Stimulated activated naive CD8-positive, alpha-beta T cell treated with anti-CD3 and anti-CD28 coated beads, Interleukin-15, amount 100 ng/mL, for 72 hours (primary cell): ENCODE data around the gene ANP32E.
"Not testable (repeated sequence)": the region's sequence is repeated elsewhere in the genome, so short reads cannot be mapped to it uniquely, and the experiment has no call there.

Experiments used
- ATAC-seq: fragments of 150-1000 bp; cut with Tn5 transposase; 2 replicates; pipeline ENCODE4 v1.10.0; 2021; ENCODE audit warnings: mild to moderate bottlenecking, moderate library complexity
- DNase-seq, 2 donors: peaks; one replicate each; pipeline ENCODE4 v3.0.0; 2021 to 2022
- H3K27ac Mint-ChIP-seq, 2 donors: one replicate each; pipeline ENCODE4 v1.8.0; 2022; ENCODE audit warnings: mild to moderate bottlenecking in 2 of 2, mixed read lengths in 2 of 2, moderate library complexity in 2 of 2
- H3K27me3 Mint-ChIP-seq: one replicate; pipeline ENCODE4 v1.8.0; 2022; ENCODE audit warnings: mixed read lengths
- H3K4me1 Mint-ChIP-seq: one replicate; pipeline ENCODE4 v1.8.0; 2022; ENCODE audit warnings: mild to moderate bottlenecking, mixed read lengths
- H3K4me3 Mint-ChIP-seq, 2 donors: one replicate each; pipeline ENCODE4 v1.8.0; 2022; ENCODE audit warnings: mild to moderate bottlenecking in 2 of 2, mixed read lengths in 2 of 2, moderate library complexity in 1 of 2
- H3K9me3 Mint-ChIP-seq, 2 donors: one replicate each; pipeline ENCODE4 v1.8.0; 2022; ENCODE audit warnings: mixed read lengths in 2 of 2

The ANP32E gene

GRCh38 chr1:150210091-150210490 is 25.8 kb downstream of the ANP32E start:
- DNase-seq (no peak), ATAC-seq (no peak)
- Mint-ChIP-seq H3K4me1 (peaks cover 22% of the 10 kb centered on the region), H3K27me3 (no peaks in the 10 kb centered on the region), H3K9me3 (no peaks in the 10 kb centered on the region), H3K4me3 (no peak overlapping the region), H3K27ac (no peak overlapping the region)

- not testable (repeated sequence) for H3K27ac Mint-ChIP-seq, H3K4me3 Mint-ChIP-seq, DNase-seq, H3K4me1 Mint-ChIP-seq, H3K9me3 Mint-ChIP-seq, H3K27me3 Mint-ChIP-seq, ATAC-seq
These were observed 27.5 kb downstream of the ANP32E start for GRCh38 chr1:150208460-150208859.

- Mint-ChIP-seq H3K27ac (no peak overlapping the region), H3K9me3 (no peaks in the 10 kb centered on the region), H3K27me3 (no peaks in the 10 kb centered on the region), H3K4me3 (no peak overlapping the region), H3K4me1 (no peaks in the 10 kb centered on the region)
- DNase-seq (no peak), ATAC-seq (no peak)
These were observed 28.5 kb downstream of the ANP32E start for GRCh38 chr1:150207281-150207971.

- no peak overlapping the region for H3K4me3 Mint-ChIP-seq
- no peaks in the 10 kb centered on the region for H3K9me3 Mint-ChIP-seq
- DNase-seq (no peak), ATAC-seq (no peak)
- H3K27ac Mint-ChIP-seq: no peak overlapping the region
- H3K27me3 Mint-ChIP-seq: no peaks in the 10 kb centered on the region
- no peaks in the 10 kb centered on the region for H3K4me1 Mint-ChIP-seq
These were observed 39.5 kb downstream of the ANP32E start for GRCh38 chr1:150196417-150196816.

GRCh38 chr1:150194381-150195031 is 41.4 kb downstream of the ANP32E start:
- DNase-seq: no peak
- no peaks in the 10 kb centered on the region for H3K9me3 Mint-ChIP-seq
- no peak overlapping the region for H3K27ac Mint-ChIP-seq
- ATAC-seq: no peak
- H3K27me3 Mint-ChIP-seq: no peaks in the 10 kb centered on the region
- no peak overlapping the region for H3K4me3 Mint-ChIP-seq
- no peaks in the 10 kb centered on the region for H3K4me1 Mint-ChIP-seq

GRCh38 chr1:150192012-150192411 is 43.9 kb downstream of the ANP32E start:
- Mint-ChIP-seq H3K27me3 (no peaks in the 10 kb centered on the region), H3K4me3 (no peak overlapping the region), H3K9me3 (no peaks in the 10 kb centered on the region), H3K4me1 (peaks cover 7% of the 10 kb centered on the region), H3K27ac (no peak overlapping the region)
- DNase-seq (no peak), ATAC-seq (no peak)

- ATAC-seq: no peak
- peaks cover 12% of the 10 kb centered on the region for H3K4me1 Mint-ChIP-seq
- DNase-seq: no peak
- H3K27me3 Mint-ChIP-seq: no peaks in the 10 kb centered on the region
- no peaks in the 10 kb centered on the region for H3K9me3 Mint-ChIP-seq
- H3K27ac Mint-ChIP-seq: no peak overlapping the region
- H3K4me3 Mint-ChIP-seq: no peak overlapping the region
These were observed 48.4 kb downstream of the ANP32E start for GRCh38 chr1:150187560-150187931.

- Mint-ChIP-seq H3K27ac (no peak overlapping the region), H3K4me3 (peak overlapping the region; percentile 34 to 67), H3K27me3 (no peaks in the 10 kb centered on the region), H3K4me1 (peaks cover 12% of the 10 kb centered on the region), H3K9me3 (no peaks in the 10 kb centered on the region)
- peak; percentile 76 for ATAC-seq
- DNase-seq: peak; percentile 37 to 38
These were observed 48.9 kb downstream of the ANP32E start for GRCh38 chr1:150186789-150187559.

GRCh38 chr1:150186438-150186788 is 49.5 kb downstream of the ANP32E start:
- not testable (repeated sequence) for H3K9me3 Mint-ChIP-seq, DNase-seq, H3K27me3 Mint-ChIP-seq, H3K27ac Mint-ChIP-seq, ATAC-seq
- H3K4me3 Mint-ChIP-seq: peak overlapping the region in 1 of 2 donors; percentile 8
- H3K4me1 Mint-ChIP-seq: peaks cover 12% of the 10 kb centered on the region

- Mint-ChIP-seq H3K27me3 (no peaks in the 10 kb centered on the region), H3K4me1 (peaks cover 12% of the 10 kb centered on the region), H3K4me3 (no peak overlapping the region), H3K27ac (no peak overlapping the region), H3K9me3 (no peaks in the 10 kb centered on the region)
- ATAC-seq: no peak
- no peak for DNase-seq
These were observed 50.4 kb downstream of the ANP32E start for GRCh38 chr1:150185481-150185880.

- H3K27ac Mint-ChIP-seq: no peak overlapping the region
- no peaks in the 10 kb centered on the region for H3K9me3 Mint-ChIP-seq
- H3K4me3 Mint-ChIP-seq: no peak overlapping the region
- peaks cover 12% of the 10 kb centered on the region for H3K4me1 Mint-ChIP-seq
- DNase-seq (no peak), ATAC-seq (no peak)
- H3K27me3 Mint-ChIP-seq: no peaks in the 10 kb centered on the region
These were observed 52.9 kb downstream of the ANP32E start for GRCh38 chr1:150183061-150183460.

- Mint-ChIP-seq H3K27ac (no peak overlapping the region), H3K4me3 (no peak overlapping the region), H3K9me3 (no peaks in the 10 kb centered on the region), H3K4me1 (peaks cover 7% of the 10 kb centered on the region), H3K27me3 (no peaks in the 10 kb centered on the region)
- no peak for DNase-seq
- no peak for ATAC-seq
These were observed 53.7 kb downstream of the ANP32E start for GRCh38 chr1:150182247-150182646.

GRCh38 chr1:150180474-150180873 is 55.4 kb downstream of the ANP32E start:
- DNase-seq (no peak), ATAC-seq (no peak)
- Mint-ChIP-seq H3K4me3 (no peak overlapping the region), H3K27ac (no peak overlapping the region), H3K27me3 (no peaks in the 10 kb centered on the region), H3K4me1 (no peaks in the 10 kb centered on the region), H3K9me3 (no peaks in the 10 kb centered on the region)

GRCh38 chr1:150179867-150180266 is 56.0 kb downstream of the ANP32E start:
- H3K4me1 Mint-ChIP-seq: no peaks in the 10 kb centered on the region
- H3K27me3 Mint-ChIP-seq: no peaks in the 10 kb centered on the region
- no peak for ATAC-seq
- no peak overlapping the region for H3K4me3 Mint-ChIP-seq
- H3K27ac Mint-ChIP-seq: no peak overlapping the region
- no peaks in the 10 kb centered on the region for H3K9me3 Mint-ChIP-seq
- no peak for DNase-seq

- Mint-ChIP-seq H3K27me3 (no peaks in the 10 kb centered on the region), H3K4me3 (no peak overlapping the region), H3K27ac (no peak overlapping the region), H3K9me3 (no peaks in the 10 kb centered on the region), H3K4me1 (no peaks in the 10 kb centered on the region)
- no peak for DNase-seq
- ATAC-seq: no peak
These were observed 57.4 kb downstream of the ANP32E start for GRCh38 chr1:150178548-150178947.

- H3K4me3 Mint-ChIP-seq: no peak overlapping the region
- H3K4me1 Mint-ChIP-seq: no peaks in the 10 kb centered on the region
- no peak overlapping the region for H3K27ac Mint-ChIP-seq
- DNase-seq (no peak), ATAC-seq (no peak)
- H3K27me3 Mint-ChIP-seq: no peaks in the 10 kb centered on the region
- no peaks in the 10 kb centered on the region for H3K9me3 Mint-ChIP-seq
These were observed 59.3 kb downstream of the ANP32E start for GRCh38 chr1:150176593-150176992.
